ENCODE data around the gene SFXN4. TPM values are rescaled to one million over a fixed set of nuclear protein-coding genes. Genes with fewer than 3 reads are reported as not detected.

SFXN4 gene
- total RNA-seq, 1 donor from 2014 or later: 13.2 TPM

DNA sequence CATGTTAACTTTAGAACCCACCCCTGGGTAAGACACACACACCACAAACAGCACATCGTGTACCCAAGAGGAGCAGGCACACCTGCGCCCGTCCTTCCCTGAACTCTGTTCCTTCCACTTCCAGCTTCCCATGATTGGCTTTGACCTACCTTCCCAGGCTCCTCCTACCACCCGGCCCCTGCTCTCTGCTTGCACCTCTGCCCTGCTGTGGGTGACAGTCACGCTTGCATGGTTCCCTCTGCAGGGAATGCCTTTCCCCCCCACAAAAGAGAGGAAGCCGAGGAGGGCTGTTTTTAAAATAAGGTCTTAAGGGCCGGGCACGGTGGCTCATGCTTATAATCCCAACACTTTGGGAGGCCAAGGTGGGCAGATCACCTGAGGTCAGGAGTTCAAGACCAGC, 16.4 kb downstream of the SFXN4 start:
- no peak overlapping the region for H3K4me3 Mint-ChIP-seq
- peaks cover 5% of the 10 kb centered on the region for H3K36me3 Mint-ChIP-seq
- Histone ChIP-seq H3K36me3 (no peaks in the 10 kb centered on the region), H3K4me2 (no peak overlapping the region), H3K27ac (no peak overlapping the region), H3K79me2 (ENCODE audit: low read depth) (no peaks in the 10 kb centered on the region), H4K20me1 (ENCODE audit: low read depth) (no peaks in the 10 kb centered on the region), H3K9me3 (ENCODE audit: low read depth) (no peaks in the 10 kb centered on the region), H3K4me3 (no peak overlapping the region), H3F3A (ENCODE audit: low read depth) (no peaks in the 10 kb centered on the region), H3K9ac (no peak overlapping the region), H2AFZ (replicated peaks) (no peak overlapping the region), H3K4me1 (no peaks in the 10 kb centered on the region), H3K27me3 (no peaks in the 10 kb centered on the region)
- peaks cover 2% of the 10 kb centered on the region for H3K27me3 Mint-ChIP-seq (ENCODE audit: insufficient read depth, low read depth)
- no peak for DNase-seq (ENCODE audit: low spot score)
- no peaks in the 10 kb centered on the region for H3K4me1 Mint-ChIP-seq
- TF ChIP-seq EZH2 (IDR thresholded peaks at IDR 0.05) (no peak), EZH2phosphoT487 (IDR thresholded peaks at IDR 0.05) (no peak)
- TF ChIP-seq, protein P1, sequence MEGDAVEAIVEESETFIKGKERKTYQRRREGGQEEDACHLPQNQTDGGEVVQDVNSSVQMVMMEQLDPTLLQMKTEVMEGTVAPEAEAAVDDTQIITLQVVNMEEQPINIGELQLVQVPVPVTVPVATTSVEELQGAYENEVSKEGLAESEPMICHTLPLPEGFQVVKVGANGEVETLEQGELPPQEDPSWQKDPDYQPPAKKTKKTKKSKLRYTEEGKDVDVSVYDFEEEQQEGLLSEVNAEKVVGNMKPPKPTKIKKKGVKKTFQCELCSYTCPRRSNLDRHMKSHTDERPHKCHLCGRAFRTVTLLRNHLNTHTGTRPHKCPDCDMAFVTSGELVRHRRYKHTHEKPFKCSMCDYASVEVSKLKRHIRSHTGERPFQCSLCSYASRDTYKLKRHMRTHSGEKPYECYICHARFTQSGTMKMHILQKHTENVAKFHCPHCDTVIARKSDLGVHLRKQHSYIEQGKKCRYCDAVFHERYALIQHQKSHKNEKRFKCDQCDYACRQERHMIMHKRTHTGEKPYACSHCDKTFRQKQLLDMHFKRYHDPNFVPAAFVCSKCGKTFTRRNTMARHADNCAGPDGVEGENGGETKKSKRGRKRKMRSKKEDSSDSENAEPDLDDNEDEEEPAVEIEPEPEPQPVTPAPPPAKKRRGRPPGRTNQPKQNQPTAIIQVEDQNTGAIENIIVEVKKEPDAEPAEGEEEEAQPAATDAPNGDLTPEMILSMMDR (IDR thresholded peaks at IDR 0.05): no peak
- no peaks in the 10 kb centered on the region for H3K9me3 Mint-ChIP-seq
- H3K27ac Mint-ChIP-seq: no peak overlapping the region

DNA sequence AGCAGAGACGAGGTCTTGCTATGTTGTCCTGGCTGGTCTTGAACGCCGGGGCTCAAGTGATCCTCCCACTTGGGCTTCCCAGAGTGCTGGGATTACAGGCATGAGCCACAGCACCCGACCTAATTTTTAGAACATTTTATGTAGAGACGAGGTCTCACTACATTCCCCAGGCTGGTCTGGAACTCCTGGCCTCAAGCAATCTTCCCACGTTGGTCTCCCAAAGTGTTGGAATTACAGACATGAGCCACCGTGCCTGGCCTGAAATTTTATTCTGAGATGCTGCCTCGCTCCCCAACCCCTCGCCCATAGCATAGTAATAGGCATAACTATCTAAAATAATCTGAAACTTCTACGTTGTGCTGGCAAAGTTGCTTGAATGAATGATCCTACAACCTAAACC, 21.9 kb downstream of the SFXN4 start:
- no peak overlapping the region for H2AFZ ChIP-seq (replicated peaks)
- H3K27ac ChIP-seq: no peak overlapping the region
- no peaks in the 10 kb centered on the region for H3K79me2 ChIP-seq (ENCODE audit: low read depth)
- H3K4me2 ChIP-seq: no peak overlapping the region
- H3F3A ChIP-seq (ENCODE audit: low read depth): peaks cover 7% of the 10 kb centered on the region
- H4K20me1 ChIP-seq (ENCODE audit: low read depth): no peaks in the 10 kb centered on the region
- Mint-ChIP-seq H3K27ac (no peak overlapping the region), H3K4me1 (peaks cover 3% of the 10 kb centered on the region), H3K9me3 (no peaks in the 10 kb centered on the region), H3K36me3 (no peaks in the 10 kb centered on the region), H3K27me3 (ENCODE audit: insufficient read depth, low read depth) (peaks cover 3% of the 10 kb centered on the region), H3K4me3 (no peak overlapping the region)
- H3K9ac ChIP-seq: no peak overlapping the region
- no peaks in the 10 kb centered on the region for H3K4me1 ChIP-seq
- no peaks in the 10 kb centered on the region for H3K36me3 ChIP-seq
- no peak overlapping the region for H3K4me3 ChIP-seq
- TF ChIP-seq EZH2 (IDR thresholded peaks at IDR 0.05): no peak
- TF ChIP-seq EZH2phosphoT487 (IDR thresholded peaks at IDR 0.05): no peak
- TF ChIP-seq, protein P1 (IDR thresholded peaks at IDR 0.05): no peak
- DNase-seq (ENCODE audit: low spot score): no peak
- no peaks in the 10 kb centered on the region for H3K27me3 ChIP-seq
- H3K9me3 ChIP-seq (ENCODE audit: low read depth): no peaks in the 10 kb centered on the region

DNA sequence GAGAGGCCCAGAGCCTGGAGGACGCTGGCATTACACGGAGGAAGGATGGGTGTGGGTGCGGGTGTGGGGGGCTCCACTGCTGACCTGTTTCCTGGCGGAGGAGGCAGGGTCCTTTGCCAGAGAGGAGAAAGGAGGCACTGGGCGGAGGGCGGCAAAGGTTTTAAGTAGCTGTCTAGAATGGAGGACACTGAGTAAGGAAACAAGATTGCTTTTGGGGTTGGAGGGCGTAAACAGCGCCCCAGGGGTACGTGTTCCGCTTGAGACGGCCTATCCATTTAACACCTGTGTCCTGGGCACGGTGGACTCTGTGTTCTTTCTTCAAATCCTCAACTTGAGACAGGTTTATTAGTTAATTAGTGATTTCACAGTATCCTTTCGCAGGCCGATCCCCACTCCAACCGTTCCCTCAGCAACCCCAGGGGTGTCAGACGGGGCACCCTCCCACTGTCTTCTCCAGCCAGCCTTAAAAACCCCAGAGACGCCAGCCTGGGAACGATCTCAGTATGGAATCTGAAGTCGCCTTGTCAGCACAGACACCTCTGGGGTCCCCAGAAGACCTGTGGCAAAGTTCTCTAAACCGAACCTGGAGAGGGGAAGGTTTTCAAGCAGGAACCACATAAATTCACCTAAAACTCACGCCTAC, 24.8 kb downstream of the SFXN4 start:
- H3K9me3 ChIP-seq (ENCODE audit: low read depth): no peaks in the 10 kb centered on the region
- Mint-ChIP-seq H3K4me3 (no peak overlapping the region), H3K27ac (no peak overlapping the region), H3K27me3 (ENCODE audit: insufficient read depth, low read depth) (peaks cover 5% of the 10 kb centered on the region), H3K4me1 (peaks cover 3% of the 10 kb centered on the region), H3K36me3 (peaks cover 2% of the 10 kb centered on the region), H3K9me3 (no peaks in the 10 kb centered on the region)
- no peak overlapping the region for H2AFZ ChIP-seq (replicated peaks)
- H3K27ac ChIP-seq: no peak overlapping the region
- no peak overlapping the region for H3K4me2 ChIP-seq
- H3K27me3 ChIP-seq: no peaks in the 10 kb centered on the region
- H3K36me3 ChIP-seq: no peaks in the 10 kb centered on the region
- H3F3A ChIP-seq (ENCODE audit: low read depth): peaks cover 10% of the 10 kb centered on the region
- no peaks in the 10 kb centered on the region for H3K4me1 ChIP-seq
- no peak overlapping the region for H3K4me3 ChIP-seq
- DNase-seq (ENCODE audit: low spot score): no peak
- TF ChIP-seq, protein P1 (IDR thresholded peaks at IDR 0.05): no peak
- no peaks in the 10 kb centered on the region for H4K20me1 ChIP-seq (ENCODE audit: low read depth)
- no peak overlapping the region for H3K9ac ChIP-seq
- no peaks in the 10 kb centered on the region for H3K79me2 ChIP-seq (ENCODE audit: low read depth)
